SK-N-SH treated with all-trans-retinoic acid at 6 μM for 48 hours (cell line): Measurements from ENCODE around the gene ADRA2C.

ENCODE experiments used
- ARNTL ChIP-seq: fragments of 450-650 bp; formaldehyde crosslinking; IDR thresholded peaks from 2 replicates; pipeline ENCODE4 v1.5.0; 2020; ENCODE audit warnings: low read depth, mild to moderate bottlenecking, moderate library complexity, borderline replicate concordance
- BACH2 ChIP-seq: fragments of 250-450 bp; sonication (Bioruptor Pico); IDR thresholded peaks from 2 replicates; pipeline ENCODE4 v1.9.0; 2021; ENCODE audit warnings: mild to moderate bottlenecking, borderline replicate concordance
- CSDC2 ChIP-seq: fragments of 250-450 bp; sonication (Bioruptor Pico); IDR thresholded peaks from 2 replicates; pipeline ENCODE4 v1.5.0; 2020; ENCODE audit warnings: mild to moderate bottlenecking, moderate library complexity
- GLIS3 ChIP-seq: fragments of 250-450 bp; sonication (Bioruptor Pico); IDR thresholded peaks from 2 replicates; pipeline ENCODE4 v1.5.0; 2020; ENCODE audit warnings: mild to moderate bottlenecking, moderate library complexity
- PATZ1 ChIP-seq: fragments of 250-450 bp; sonication (Bioruptor Pico); IDR thresholded peaks from 2 replicates; pipeline ENCODE4 v1.8.0; 2020; ENCODE audit warnings: mild to moderate bottlenecking, moderate library complexity, borderline replicate concordance
- POU6F1 ChIP-seq: fragments of 250-450 bp; sonication (Bioruptor Pico); IDR thresholded peaks from 2 replicates; pipeline ENCODE4 v1.8.0; 2021; ENCODE audit warnings: low read depth, mild to moderate bottlenecking, moderate library complexity, borderline replicate concordance
- PPARA ChIP-seq: fragments of 250-450 bp; sonication (Bioruptor Pico); IDR thresholded peaks from 2 replicates; pipeline ENCODE4 v1.5.0; 2020; ENCODE audit warnings: mild to moderate bottlenecking, borderline replicate concordance
- RARB ChIP-seq: fragments of 250-450 bp; sonication (Bioruptor Pico); IDR thresholded peaks from 2 replicates; pipeline ENCODE4 v1.8.0; 2021; ENCODE audit warnings: mild to moderate bottlenecking, moderate library complexity
- TCF4 ChIP-seq: fragments of 250-450 bp; sonication (Bioruptor Pico); IDR thresholded peaks from 2 replicates; pipeline ENCODE4 v1.8.0; 2021; ENCODE audit warnings: mild to moderate bottlenecking, moderate library complexity, borderline replicate concordance
- TSHZ2 ChIP-seq: fragments of 250-450 bp; sonication (Bioruptor Pico); IDR thresholded peaks from 2 replicates; pipeline ENCODE4 v1.5.0; 2020; ENCODE audit warnings: mild to moderate bottlenecking, moderate library complexity
- ZFP3 ChIP-seq: fragments of 250-450 bp; sonication (Bioruptor Pico); IDR thresholded peaks from 2 replicates; pipeline ENCODE4 v1.5.0; 2020; ENCODE audit warnings: mild to moderate bottlenecking, moderate library complexity
- ZFP30 ChIP-seq: fragments of 450-650 bp; formaldehyde crosslinking; IDR thresholded peaks from 2 replicates; pipeline ENCODE4 v1.5.0; 2022; ENCODE audit warnings: mild to moderate bottlenecking, moderate library complexity
- ZNF8 ChIP-seq: fragments of 450-650 bp; formaldehyde crosslinking; IDR thresholded peaks from 2 replicates; pipeline ENCODE4 v1.5.0; 2020; ENCODE audit warnings: mild to moderate bottlenecking, moderate library complexity

- no peak for TF ChIP-seq CSDC2 (CRISPR knock-in tag)
- TF ChIP-seq ARNTL (CRISPR knock-in tag): no peak
- no peak for TF ChIP-seq ZFP3 (CRISPR knock-in tag)
- TF ChIP-seq PATZ1 (CRISPR knock-in tag): no peak
- TF ChIP-seq TCF4 (CRISPR knock-in tag): no peak
- no peak for TF ChIP-seq RARB (CRISPR knock-in tag)
- no peak for TF ChIP-seq GLIS3 (CRISPR knock-in tag)
- TF ChIP-seq TSHZ2 (CRISPR knock-in tag): no peak
- no peak for TF ChIP-seq ZFP30 (CRISPR knock-in tag)
- no peak for TF ChIP-seq BACH2 (CRISPR knock-in tag)
- TF ChIP-seq PPARA (CRISPR knock-in tag): no peak
- no peak for TF ChIP-seq ZNF8 (CRISPR knock-in tag)
- no peak for TF ChIP-seq POU6F1 (CRISPR knock-in tag)
Measured at GRCh38 chr4:3792813-3793212, 26.6 kb downstream of the ADRA2C start.
